Measurements from ENCODE around the gene RNF169.
"Not testable (repeated sequence)": the region's sequence is repeated elsewhere in the genome, so short reads cannot be mapped to it uniquely, and the experiment has no call there.

The RNF169 gene

GRCh38 chr11:74734559-74734925 is 14.1 kb upstream of the RNF169 start:
- H3K4me1 ChIP-seq (ENCODE audit: control insufficient read depth, insufficient read depth, low read length): peaks cover 4% of the 10 kb centered on the region
- H3K4me3 ChIP-seq (ENCODE audit: low read depth, low read length): no peak overlapping the region

GRCh38 chr11:74735365-74735928 is 13.2 kb upstream of the RNF169 start:
- H3K4me3 ChIP-seq (ENCODE audit: low read depth, low read length): no peak overlapping the region
- no peak overlapping the region for H3K9ac ChIP-seq (ENCODE audit: low read depth, low read length)
- no peaks in the 10 kb centered on the region for H3K4me1 ChIP-seq (ENCODE audit: control insufficient read depth, insufficient read depth, low read length)
- no peaks in the 10 kb centered on the region for H3K36me3 ChIP-seq (ENCODE audit: control insufficient read depth, insufficient read depth, low read length)
- H3K27me3 ChIP-seq (ENCODE audit: control insufficient read depth, insufficient read depth, low read length): peaks cover 33% of the 10 kb centered on the region
- H3K9me3 ChIP-seq (ENCODE audit: control insufficient read depth, insufficient read depth, low read length): no peaks in the 10 kb centered on the region

More at GRCh38 chr11:74734559-74734925, 14.1 kb upstream of the RNF169 start:
- no peaks in the 10 kb centered on the region for H3K36me3 ChIP-seq (ENCODE audit: control insufficient read depth, insufficient read depth, low read length)
- no peaks in the 10 kb centered on the region for H3K9me3 ChIP-seq (ENCODE audit: control insufficient read depth, insufficient read depth, low read length)
- H3K27me3 ChIP-seq (ENCODE audit: control insufficient read depth, insufficient read depth, low read length): peaks cover 42% of the 10 kb centered on the region
- no peak overlapping the region for H3K9ac ChIP-seq (ENCODE audit: low read depth, low read length)

GRCh38 chr11:74736031-74736430 is 12.6 kb upstream of the RNF169 start:
- no peaks in the 10 kb centered on the region for H3K4me1 ChIP-seq (ENCODE audit: control insufficient read depth, insufficient read depth, low read length)
- no peak overlapping the region for H3K4me3 ChIP-seq (ENCODE audit: low read depth, low read length)
- peaks cover 28% of the 10 kb centered on the region for H3K27me3 ChIP-seq (ENCODE audit: control insufficient read depth, insufficient read depth, low read length)
- no peaks in the 10 kb centered on the region for H3K36me3 ChIP-seq (ENCODE audit: control insufficient read depth, insufficient read depth, low read length)
- no peaks in the 10 kb centered on the region for H3K9me3 ChIP-seq (ENCODE audit: control insufficient read depth, insufficient read depth, low read length)
- H3K9ac ChIP-seq (ENCODE audit: low read depth, low read length): no peak overlapping the region

- Histone ChIP-seq H3K9ac (ENCODE audit: low read depth, low read length) (no peak overlapping the region), H3K4me1 (ENCODE audit: control insufficient read depth, insufficient read depth, low read length) (no peaks in the 10 kb centered on the region), H3K9me3 (ENCODE audit: control insufficient read depth, insufficient read depth, low read length) (no peaks in the 10 kb centered on the region), H3K27me3 (ENCODE audit: control insufficient read depth, insufficient read depth, low read length) (peaks cover 2% of the 10 kb centered on the region), H3K4me3 (ENCODE audit: low read depth, low read length) (no peak overlapping the region), H3K36me3 (ENCODE audit: control insufficient read depth, insufficient read depth, low read length) (no peaks in the 10 kb centered on the region)
Observed at GRCh38 chr11:74739546-74740270, 8.9 kb upstream of the RNF169 start.

GRCh38 chr11:74742070-74742469 is 6.6 kb upstream of the RNF169 start:
- H3K36me3 ChIP-seq (ENCODE audit: control insufficient read depth, insufficient read depth, low read length): no peaks in the 10 kb centered on the region
- H3K9me3 ChIP-seq (ENCODE audit: control insufficient read depth, insufficient read depth, low read length): no peaks in the 10 kb centered on the region
- H3K9ac ChIP-seq (ENCODE audit: low read depth, low read length): no peak overlapping the region
- H3K4me1 ChIP-seq (ENCODE audit: control insufficient read depth, insufficient read depth, low read length): no peaks in the 10 kb centered on the region
- H3K4me3 ChIP-seq (ENCODE audit: low read depth, low read length): no peak overlapping the region
- H3K27me3 ChIP-seq (ENCODE audit: control insufficient read depth, insufficient read depth, low read length): no peaks in the 10 kb centered on the region

GRCh38 chr11:74743640-74744039 is 5.0 kb upstream of the RNF169 start:
- Histone ChIP-seq H3K9ac (ENCODE audit: low read depth, low read length) (no peak overlapping the region), H3K4me3 (ENCODE audit: low read depth, low read length) (no peak overlapping the region), H3K36me3 (ENCODE audit: control insufficient read depth, insufficient read depth, low read length) (no peaks in the 10 kb centered on the region), H3K27me3 (ENCODE audit: control insufficient read depth, insufficient read depth, low read length) (no peaks in the 10 kb centered on the region), H3K4me1 (ENCODE audit: control insufficient read depth, insufficient read depth, low read length) (peaks cover 8% of the 10 kb centered on the region), H3K9me3 (ENCODE audit: control insufficient read depth, insufficient read depth, low read length) (no peaks in the 10 kb centered on the region)

- Histone ChIP-seq H3K27me3 (ENCODE audit: control insufficient read depth, insufficient read depth, low read length) (no peaks in the 10 kb centered on the region), H3K4me3 (ENCODE audit: low read depth, low read length) (no peak overlapping the region), H3K4me1 (ENCODE audit: control insufficient read depth, insufficient read depth, low read length) (peaks cover 8% of the 10 kb centered on the region), H3K9ac (ENCODE audit: low read depth, low read length) (no peak overlapping the region), H3K36me3 (ENCODE audit: control insufficient read depth, insufficient read depth, low read length) (no peaks in the 10 kb centered on the region), H3K9me3 (ENCODE audit: control insufficient read depth, insufficient read depth, low read length) (no peaks in the 10 kb centered on the region)
Observed at GRCh38 chr11:74744277-74744676, 4.4 kb upstream of the RNF169 start.

- H3K36me3 ChIP-seq (ENCODE audit: control insufficient read depth, insufficient read depth, low read length): no peaks in the 10 kb centered on the region
- H3K4me1 ChIP-seq (ENCODE audit: control insufficient read depth, insufficient read depth, low read length): peaks cover 11% of the 10 kb centered on the region
- no peaks in the 10 kb centered on the region for H3K9me3 ChIP-seq (ENCODE audit: control insufficient read depth, insufficient read depth, low read length)
- H3K4me3 ChIP-seq (ENCODE audit: low read depth, low read length): no peak overlapping the region
- no peak overlapping the region for H3K9ac ChIP-seq (ENCODE audit: low read depth, low read length)
- no peaks in the 10 kb centered on the region for H3K27me3 ChIP-seq (ENCODE audit: control insufficient read depth, insufficient read depth, low read length)
Observed at GRCh38 chr11:74746868-74747267, 1.8 kb upstream of the RNF169 start.

GRCh38 chr11:74749127-74749964 is 697 bp downstream of the RNF169 start:
- Histone ChIP-seq H3K9ac (ENCODE audit: low read depth, low read length) (peak overlapping the region; percentile 54), H3K36me3 (ENCODE audit: control insufficient read depth, insufficient read depth, low read length) (no peaks in the 10 kb centered on the region), H3K27me3 (ENCODE audit: control insufficient read depth, insufficient read depth, low read length) (no peaks in the 10 kb centered on the region), H3K9me3 (ENCODE audit: control insufficient read depth, insufficient read depth, low read length) (no peaks in the 10 kb centered on the region), H3K4me3 (ENCODE audit: low read depth, low read length) (peak overlapping the region; percentile 80), H3K4me1 (ENCODE audit: control insufficient read depth, insufficient read depth, low read length) (peaks cover 11% of the 10 kb centered on the region)

GRCh38 chr11:74749965-74750296 is 1.3 kb downstream of the RNF169 start:
- H3K36me3 ChIP-seq (ENCODE audit: control insufficient read depth, insufficient read depth, low read length): no peaks in the 10 kb centered on the region
- H3K9ac ChIP-seq (ENCODE audit: low read depth, low read length): no peak overlapping the region
- H3K4me1 ChIP-seq (ENCODE audit: control insufficient read depth, insufficient read depth, low read length): peaks cover 14% of the 10 kb centered on the region
- H3K9me3 ChIP-seq (ENCODE audit: control insufficient read depth, insufficient read depth, low read length): no peaks in the 10 kb centered on the region
- peak overlapping the region; percentile 80 for H3K4me3 ChIP-seq (ENCODE audit: low read depth, low read length)
- H3K27me3 ChIP-seq (ENCODE audit: control insufficient read depth, insufficient read depth, low read length): no peaks in the 10 kb centered on the region

- H3K4me1 ChIP-seq (ENCODE audit: control insufficient read depth, insufficient read depth, low read length): peaks cover 18% of the 10 kb centered on the region
- H3K4me3 ChIP-seq (ENCODE audit: low read depth, low read length); H3K36me3 ChIP-seq (ENCODE audit: control insufficient read depth, insufficient read depth, low read length); H3K9me3 ChIP-seq (ENCODE audit: control insufficient read depth, insufficient read depth, low read length); H3K9ac ChIP-seq (ENCODE audit: low read depth, low read length); H3K27me3 ChIP-seq (ENCODE audit: control insufficient read depth, insufficient read depth, low read length): not testable (repeated sequence)
Observed at GRCh38 chr11:74750598-74750997, 1.9 kb downstream of the RNF169 start.

GRCh38 chr11:74751303-74751702 is 2.7 kb downstream of the RNF169 start:
- Histone ChIP-seq H3K36me3 (ENCODE audit: control insufficient read depth, insufficient read depth, low read length) (no peaks in the 10 kb centered on the region), H3K9me3 (ENCODE audit: control insufficient read depth, insufficient read depth, low read length) (no peaks in the 10 kb centered on the region), H3K27me3 (ENCODE audit: control insufficient read depth, insufficient read depth, low read length) (no peaks in the 10 kb centered on the region), H3K4me1 (ENCODE audit: control insufficient read depth, insufficient read depth, low read length) (peaks cover 23% of the 10 kb centered on the region), H3K4me3 (ENCODE audit: low read depth, low read length) (no peak overlapping the region), H3K9ac (ENCODE audit: low read depth, low read length) (no peak overlapping the region)

All from iPS-15b (cell line).